Measurements from ENCODE around the gene C20orf144.
A peak's percentile ranks its signal among the peaks of the same experiment; 100 is the strongest.

DNA sequence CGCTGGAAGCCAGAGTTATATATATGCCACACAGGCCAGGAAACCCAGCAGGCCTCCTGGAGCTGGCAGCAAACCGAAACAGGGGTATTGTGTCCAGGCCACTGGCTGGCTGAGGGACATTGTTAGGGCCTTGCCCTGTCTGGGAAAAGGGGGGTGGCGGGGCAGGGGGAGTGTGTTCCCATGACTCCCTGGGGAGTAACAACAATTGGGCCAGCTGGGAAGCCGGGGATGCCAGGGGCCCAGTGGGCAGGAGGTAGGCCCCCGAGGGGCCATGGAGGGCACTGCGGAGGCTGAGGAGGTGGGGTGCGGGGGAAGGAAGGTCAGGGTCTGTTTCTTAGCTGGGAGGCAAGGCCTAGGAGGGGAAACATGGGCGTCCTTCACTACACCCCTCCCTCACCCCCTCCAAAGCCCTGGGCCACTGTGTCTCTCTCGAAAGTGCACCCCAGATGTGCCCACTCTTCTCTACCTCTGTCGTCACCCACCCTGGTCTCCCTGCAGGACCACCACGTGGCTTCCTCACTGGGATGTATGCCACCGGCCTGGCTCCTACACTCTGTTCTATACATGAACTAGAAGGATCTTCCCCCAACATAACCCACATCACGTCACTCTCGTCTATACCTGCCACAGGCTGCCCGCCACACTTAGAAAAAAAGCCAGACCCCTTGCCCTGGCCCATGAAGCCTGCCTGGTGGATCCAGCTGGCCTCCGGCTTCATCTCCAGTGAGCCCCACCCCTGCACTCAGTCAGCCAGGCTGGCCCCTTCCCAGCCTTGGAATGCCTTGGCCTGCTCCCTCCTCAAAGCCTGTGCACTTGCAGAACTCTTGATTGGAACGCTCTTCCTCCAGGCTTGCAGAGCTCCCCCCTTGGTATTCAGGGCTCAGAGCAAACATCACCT, 31.9 kb downstream of the C20orf144 start:
- TF ChIP-seq EP300 (IDR thresholded peaks at IDR 0.05; ENCODE audit: borderline replicate concordance) (peak; percentile 97), YY1 (IDR thresholded peaks at IDR 0.05; ENCODE audit: low read depth) (no peak), RAD21 (IDR thresholded peaks at IDR 0.05; ENCODE audit: low read depth) (no peak; the same call in 1 of the 2 replicates), EGR1 (IDR thresholded peaks at IDR 0.05) (peak; percentile 73; the same call in 1 of the 2 replicates), TEAD4 (IDR thresholded peaks at IDR 0.05) (peak; percentile 79), CEBPB (IDR thresholded peaks at IDR 0.05) (no peak), FOXM1 (IDR thresholded peaks at IDR 0.05; ENCODE audit: borderline replicate concordance, low read depth) (peak; percentile 86)
- TF ChIP-seq, protein P1, sequence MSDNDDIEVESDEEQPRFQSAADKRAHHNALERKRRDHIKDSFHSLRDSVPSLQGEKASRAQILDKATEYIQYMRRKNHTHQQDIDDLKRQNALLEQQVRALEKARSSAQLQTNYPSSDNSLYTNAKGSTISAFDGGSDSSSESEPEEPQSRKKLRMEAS (IDR thresholded peaks at IDR 0.05) = peak; percentile 80
- TF ChIP-seq, protein P2, sequence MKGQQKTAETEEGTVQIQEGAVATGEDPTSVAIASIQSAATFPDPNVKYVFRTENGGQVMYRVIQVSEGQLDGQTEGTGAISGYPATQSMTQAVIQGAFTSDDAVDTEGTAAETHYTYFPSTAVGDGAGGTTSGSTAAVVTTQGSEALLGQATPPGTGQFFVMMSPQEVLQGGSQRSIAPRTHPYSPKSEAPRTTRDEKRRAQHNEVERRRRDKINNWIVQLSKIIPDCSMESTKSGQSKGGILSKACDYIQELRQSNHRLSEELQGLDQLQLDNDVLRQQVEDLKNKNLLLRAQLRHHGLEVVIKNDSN (IDR thresholded peaks at IDR 0.05) = no peak
- TF ChIP-seq, protein P3, sequence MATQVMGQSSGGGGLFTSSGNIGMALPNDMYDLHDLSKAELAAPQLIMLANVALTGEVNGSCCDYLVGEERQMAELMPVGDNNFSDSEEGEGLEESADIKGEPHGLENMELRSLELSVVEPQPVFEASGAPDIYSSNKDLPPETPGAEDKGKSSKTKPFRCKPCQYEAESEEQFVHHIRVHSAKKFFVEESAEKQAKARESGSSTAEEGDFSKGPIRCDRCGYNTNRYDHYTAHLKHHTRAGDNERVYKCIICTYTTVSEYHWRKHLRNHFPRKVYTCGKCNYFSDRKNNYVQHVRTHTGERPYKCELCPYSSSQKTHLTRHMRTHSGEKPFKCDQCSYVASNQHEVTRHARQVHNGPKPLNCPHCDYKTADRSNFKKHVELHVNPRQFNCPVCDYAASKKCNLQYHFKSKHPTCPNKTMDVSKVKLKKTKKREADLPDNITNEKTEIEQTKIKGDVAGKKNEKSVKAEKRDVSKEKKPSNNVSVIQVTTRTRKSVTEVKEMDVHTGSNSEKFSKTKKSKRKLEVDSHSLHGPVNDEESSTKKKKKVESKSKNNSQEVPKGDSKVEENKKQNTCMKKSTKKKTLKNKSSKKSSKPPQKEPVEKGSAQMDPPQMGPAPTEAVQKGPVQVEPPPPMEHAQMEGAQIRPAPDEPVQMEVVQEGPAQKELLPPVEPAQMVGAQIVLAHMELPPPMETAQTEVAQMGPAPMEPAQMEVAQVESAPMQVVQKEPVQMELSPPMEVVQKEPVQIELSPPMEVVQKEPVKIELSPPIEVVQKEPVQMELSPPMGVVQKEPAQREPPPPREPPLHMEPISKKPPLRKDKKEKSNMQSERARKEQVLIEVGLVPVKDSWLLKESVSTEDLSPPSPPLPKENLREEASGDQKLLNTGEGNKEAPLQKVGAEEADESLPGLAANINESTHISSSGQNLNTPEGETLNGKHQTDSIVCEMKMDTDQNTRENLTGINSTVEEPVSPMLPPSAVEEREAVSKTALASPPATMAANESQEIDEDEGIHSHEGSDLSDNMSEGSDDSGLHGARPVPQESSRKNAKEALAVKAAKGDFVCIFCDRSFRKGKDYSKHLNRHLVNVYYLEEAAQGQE (IDR thresholded peaks at IDR 0.05; ENCODE audit: low read depth) = no peak

Measured in Ishikawa (cell line).